Endothelial cell of umbilical vein (primary cell): ENCODE results near the gene MCTP1. TPM values are rescaled to one million over a fixed set of nuclear protein-coding genes. Genes with fewer than 3 reads are reported as not detected.

Source experiments
- BruUV-seq: library from RNA; stranded (reverse); fragments of 400-500 nt; replicated peaks from 2 replicates; lab custom pipeline; 2021; lab: Mats Ljungman, UMichigan
- CTCF ChIA-PET: fragments of 300-600, 350-600 bp; sonication (Branson Sonifier 250); formaldehyde crosslinking; loops from one replicate; lab custom pipeline; 2021; ENCODE audit warnings: antibody characterized with exemption, inconsistent platforms; lab: Charles Lee
- POLR2A ChIA-PET: fragments of 300-600, 350-600 bp; sonication (Branson Sonifier 250); formaldehyde crosslinking; loops from one replicate; lab custom pipeline; 2021; ENCODE audit warnings: antibody characterized with exemption, inconsistent platforms; lab: Charles Lee
- DNase-seq: peaks from one replicate; pipeline ENCODE4 v3.0.0-alpha.2; 2011; ENCODE audit warnings: low read depth, low spot score
- FAIRE-seq: peaks from 2 replicates; lab custom pipeline; 2011; peaks lifted over from hg19 to GRCh38; lab: Jason Lieb, UNC
- H2AFZ ChIP-seq: 2 replicates; pipeline ENCODE4 v1.6.0; 2012; ENCODE audit warnings: low read depth, low read length, control low read depth, inconsistent platforms
- H3K27ac ChIP-seq: 2 replicates; pipeline ENCODE4 v1.5.1; 2011; ENCODE audit warnings: low read depth, mild to moderate bottlenecking, control low read depth, low read length, moderate library complexity; ENCODE audit not compliant: insufficient read depth
- H3K27me3 ChIP-seq, 2 experiments: 2 replicates each; pipeline versions ENCODE4 v1.6.0 to v1.6.1; 2011; ENCODE audit warnings: low read length in 2 of 2, mixed read lengths in 1 of 2; ENCODE audit not compliant: control insufficient read depth in 2 of 2, insufficient read depth in 2 of 2
- H3K36me3 ChIP-seq, 2 experiments: 2 replicates in 1 of 2; 3 replicates in 1 of 2; pipeline ENCODE4 v1.5.1; 2011; ENCODE audit warnings: low read length in 2 of 2, mild to moderate bottlenecking in 1 of 2, moderate library complexity in 1 of 2; ENCODE audit not compliant: control insufficient read depth in 2 of 2, insufficient read depth in 2 of 2; ENCODE audit errors: extremely low read depth in 1 of 2
- H3K4me1 ChIP-seq: 3 replicates; pipeline ENCODE4 v1.5.1; 2011; ENCODE audit warnings: mild to moderate bottlenecking, low read length; ENCODE audit not compliant: control insufficient read depth, insufficient read depth; ENCODE audit errors: extremely low read depth
- H3K4me2 ChIP-seq: 2 replicates; pipeline ENCODE4 v1.6.1; 2011; ENCODE audit warnings: low read length, control low read depth, mixed read lengths; ENCODE audit not compliant: insufficient read depth
- H3K4me3 ChIP-seq, 3 experiments: fragments of 200-600 bp in 1 of 3; sonication (generic), shearing (Covaris generic) in 1 of 3; replicated peaks in 1 of 3; 2 replicates each; pipeline ENCODE4 v1.5.1; 2011 to 2016; ENCODE audit warnings: control low read depth in 3 of 3, low read length in 3 of 3, mild to moderate bottlenecking in 2 of 3, inconsistent platforms in 1 of 3, low read depth in 1 of 3, moderate library complexity in 1 of 3; ENCODE audit not compliant: insufficient read depth in 1 of 3
- H3K79me2 ChIP-seq: 2 replicates; pipeline ENCODE4 v1.6.0; 2012; ENCODE audit warnings: low read length, inconsistent platforms; ENCODE audit not compliant: control insufficient read depth, insufficient read depth
- H3K9ac ChIP-seq: replicated peaks from 2 replicates; pipeline ENCODE3; 2011; ENCODE audit warnings: low read length, control low read depth; ENCODE audit not compliant: insufficient read depth; ENCODE audit errors: extremely low read depth
- H3K9me1 ChIP-seq: replicated peaks from 3 replicates; pipeline ENCODE4 v1.6.0; 2011; ENCODE audit warnings: mild to moderate bottlenecking, low read length; ENCODE audit not compliant: control insufficient read depth, insufficient read depth; ENCODE audit errors: extremely low read depth
- H3K9me3 ChIP-seq: replicated peaks from 2 replicates; pipeline ENCODE4 v1.5.1; 2012; ENCODE audit warnings: low read length, inconsistent platforms; ENCODE audit not compliant: control insufficient read depth, insufficient read depth
- H4K20me1 ChIP-seq: replicated peaks from 2 replicates; pipeline ENCODE3; 2011; ENCODE audit warnings: mild to moderate bottlenecking, low read length; ENCODE audit not compliant: control insufficient read depth, insufficient read depth; ENCODE audit errors: extremely low read depth
- CTCF ChIP-seq, 2 donors: IDR thresholded peaks; 1 replicate in 1 of 2; 2 replicates in 1 of 2; pipeline ENCODE4 v1.5.1; 2011; ENCODE audit warnings: low read length in 2 of 2, mild to moderate bottlenecking in 2 of 2, moderate library complexity in 2 of 2, control low read depth in 1 of 2, inconsistent platforms in 1 of 2, low read depth in 1 of 2; ENCODE audit not compliant: insufficient read depth in 1 of 2; ENCODE audit errors: extremely low read depth in 1 of 2
- EZH2 ChIP-seq: IDR thresholded peaks from 2 replicates; pipeline ENCODE4 v1.6.1; 2012; ENCODE audit warnings: borderline replicate concordance, low read depth, mild to moderate bottlenecking, moderate library complexity, low read length, inconsistent platforms; ENCODE audit not compliant: severe bottlenecking
- FOS ChIP-seq: IDR thresholded peaks from 2 replicates; pipeline ENCODE4 v1.6.1; 2011; ENCODE audit warnings: mild to moderate bottlenecking, low read length, moderate library complexity, borderline replicate concordance; ENCODE audit not compliant: insufficient read depth
- GATA2 ChIP-seq: IDR thresholded peaks from 2 replicates; pipeline ENCODE4 v1.7.0; 2011; ENCODE audit warnings: low read depth, mild to moderate bottlenecking, moderate library complexity, mixed read lengths, low read length; ENCODE audit not compliant: insufficient read length, insufficient read depth
- JUN ChIP-seq: IDR thresholded peaks from 2 replicates; pipeline ENCODE4 v1.6.1; 2011; ENCODE audit warnings: borderline replicate concordance, low read depth; ENCODE audit not compliant: insufficient read length, insufficient read depth
- MAX ChIP-seq: IDR thresholded peaks from 2 replicates; pipeline ENCODE4 v1.6.1; 2011; ENCODE audit not compliant: insufficient read depth, insufficient read length
- MYC ChIP-seq: IDR thresholded peaks from one replicate; pipeline ENCODE4 v1.6.1; 2011; ENCODE audit warnings: mild to moderate bottlenecking, low read depth, low read length
- POLR2A ChIP-seq: IDR thresholded peaks from 2 replicates; pipeline ENCODE4 v1.6.1; 2012; ENCODE audit warnings: low read depth, mild to moderate bottlenecking, control low read depth, low read length
- POLR2AphosphoS5 ChIP-seq: IDR thresholded peaks from 2 replicates; pipeline ENCODE4 v1.6.1; 2012; ENCODE audit warnings: low read depth, mild to moderate bottlenecking, control low read depth, low read length, moderate library complexity; ENCODE audit not compliant: insufficient read depth
- dilution Hi-C: fragments of 300-500 bp; cut with MboI; formaldehyde crosslinking; loops from one replicate; pipeline ENCODE4 v1.15.0; 2019; ENCODE audit warnings: low sequenced_read_pairs; ENCODE audit not compliant: extremely low pct_ligation_motif_present
- intact Hi-C: fragments of 100-400 bp; cut with micrococcal nuclease; formaldehyde crosslinking; loops from one replicate; pipeline ENCODE4 v1.10.0; 2022
- polyA plus RNA-seq, 4 experiments: library from polyadenylated mRNA; depleted of rRNA in 3 of 4; stranded (reverse) in 3 of 4; unstranded in 1 of 4; fragments of >200 nt; gene quantifications; 2 replicates each; pipeline versions ENCODE4 v1.2.1 to v1.2.3, GENCODE V29; 2011 to 2012; ENCODE audit warnings: missing spikeins in 1 of 4
- total RNA-seq: library from RNA; stranded (reverse); gene quantifications from 2 replicates; pipeline ENCODE4 v1.2.3, GENCODE V29; 2021

The MCTP1 gene
- total and polyA plus RNA-seq, 2 donors (not counting 3 experiments of a cell fraction or from before 2014, with no cell fraction given) = 79.3 to 203 TPM

- Histone ChIP-seq H2AFZ (no peak overlapping the region), H3K4me3 (no peak overlapping the region), H3K27ac (no peak overlapping the region), H3K36me3 (peaks cover 8 to 13% of the 10 kb centered on the region in 2 experiments), H3K27me3 (no peaks in the 10 kb centered on the region), H3K9ac (no peak overlapping the region), H3K9me3 (no peaks in the 10 kb centered on the region), H3K9me1 (no peaks in the 10 kb centered on the region), H4K20me1 (no peaks in the 10 kb centered on the region), H3K4me2 (no peak overlapping the region), H3K4me1 (no peaks in the 10 kb centered on the region), H3K79me2 (no peaks in the 10 kb centered on the region)
- no peak for TF ChIP-seq MYC
- TF ChIP-seq CTCF (IDR thresholded peaks at IDR 0.05; ENCODE audit: extremely low read depth in 1 of 2, insufficient read depth in 1 of 2, low read depth in 1 of 2, low read length in 2 of 2) = no peak
- no peak for TF ChIP-seq GATA2
- no peak for TF ChIP-seq EZH2
- TF ChIP-seq MAX = no peak
- no peak for TF ChIP-seq FOS
- no peak for TF ChIP-seq POLR2AphosphoS5
- TF ChIP-seq JUN = no peak
- TF ChIP-seq POLR2A = no peak
- BruUV-seq = no TSS peak
- FAIRE-seq = no peak
- ChIA-PET POLR2A (no interaction called here), CTCF (no interaction called here)
- dilution Hi-C loops = no loop called here
- intact Hi-C loops = no loop called here
- DNase-seq = no peak
These were observed 394.0 kb downstream of the MCTP1 start for GRCh38 chr5:94890907-94891306.
